Stimulated activated CD8-positive, alpha-beta memory T cell treated with anti-CD3 and anti-CD28 coated beads, Interleukin-15, amount 100 ng/mL, for 24 hours (primary cell): ENCODE results near the gene QSER1.
A peak's percentile ranks its signal among the peaks of the same experiment; 100 is the strongest.
"Not testable (repeated sequence)": the region's sequence is repeated elsewhere in the genome, so short reads cannot be mapped to it uniquely, and the experiment has no call there.

Experiments used
- DNase-seq: peaks from one replicate; pipeline ENCODE4 v3.0.0-alpha.2; 2020; ENCODE audit warnings: low read depth

The QSER1 gene

DNA sequence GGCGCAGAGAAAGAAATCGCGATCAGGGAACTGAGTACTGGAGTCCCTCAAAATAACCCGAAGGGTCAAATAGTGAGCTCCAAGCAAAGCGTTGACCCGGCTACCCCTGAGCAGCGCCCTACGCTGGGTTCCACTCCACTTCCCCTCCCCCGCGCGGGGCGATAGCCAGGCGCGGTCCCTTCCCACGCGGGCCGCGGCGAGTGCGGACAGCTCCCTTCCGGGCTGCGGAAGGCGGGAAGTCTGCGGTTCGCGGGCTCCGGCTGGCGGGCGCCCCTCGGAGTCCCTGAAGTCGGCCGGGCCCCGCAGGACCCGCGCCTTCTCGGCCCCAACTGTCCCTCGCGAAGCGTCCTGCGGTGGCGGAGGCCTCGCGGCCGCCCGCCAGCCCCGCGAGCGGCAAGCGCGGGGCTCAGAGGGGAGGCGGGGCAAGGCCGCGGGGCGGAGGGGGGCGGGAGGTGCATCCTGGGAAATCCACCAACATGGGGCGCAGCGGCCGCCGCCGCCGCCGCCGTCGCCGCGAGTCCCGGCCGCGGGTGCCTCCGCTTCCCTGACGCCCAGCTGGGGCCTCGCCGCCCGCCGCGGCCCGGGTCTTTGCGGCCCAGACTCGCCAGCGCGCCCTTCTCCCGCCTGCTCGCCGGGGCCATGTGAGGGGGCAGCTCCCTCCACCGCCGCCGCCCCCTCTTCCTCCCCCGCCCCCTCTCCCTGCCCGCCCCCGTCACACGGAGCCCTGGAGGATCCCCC, at the start of gene QSER1:
QSER1 (plus strand) TSS at position 457 of the 738 bp plus-strand sequence. CDS start 315 bp downstream, outside the sequence.
- peak; percentile 33 for DNase-seq

DNA sequence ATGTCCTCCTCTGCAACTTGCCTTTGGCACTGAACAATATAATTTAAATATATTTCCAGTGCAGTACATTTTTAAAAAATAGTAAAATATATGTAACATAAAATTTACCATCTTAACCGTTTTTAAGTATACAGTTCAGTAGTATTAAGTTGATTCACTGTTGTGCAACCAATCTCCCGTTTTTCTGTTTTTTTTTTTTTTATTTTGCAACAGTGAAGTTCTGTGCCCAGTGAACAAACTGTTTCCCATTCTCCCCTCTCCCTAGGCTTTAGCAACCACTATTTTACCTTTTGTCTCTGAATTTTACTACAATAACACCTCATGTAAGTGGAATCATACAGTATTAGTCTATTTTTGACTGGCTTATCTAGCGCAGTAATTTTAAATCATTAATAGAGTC, 49.1 kb upstream of the QSER1 start:
- DNase-seq = no peak

- no peak for DNase-seq
These were observed 45.1 kb upstream of the QSER1 start for GRCh38 chr11:32847511-32847910.

DNA sequence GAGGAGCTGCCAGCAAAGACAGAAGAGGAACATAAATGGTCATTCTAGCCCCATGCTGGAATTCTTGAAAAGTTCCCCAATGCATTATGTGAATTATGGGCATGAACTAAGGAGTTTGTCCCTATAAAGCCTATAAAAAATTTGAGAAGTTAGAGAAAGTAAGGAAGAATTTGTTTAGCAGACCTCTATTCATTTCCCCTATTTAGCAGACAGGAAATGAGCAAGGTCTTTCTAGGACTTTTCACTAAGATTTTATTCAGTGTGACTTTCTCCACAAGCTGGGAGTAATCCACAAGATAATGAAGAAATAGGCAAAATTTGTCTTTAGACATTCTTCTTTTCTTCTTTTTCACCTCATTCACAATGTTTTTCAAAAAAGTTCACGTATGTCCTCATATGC, 42.9 kb upstream of the QSER1 start:
- DNase-seq = no peak

GRCh38 chr11:32851251-32851650, 41.4 kb upstream of the QSER1 start:
- no peak for DNase-seq

DNA sequence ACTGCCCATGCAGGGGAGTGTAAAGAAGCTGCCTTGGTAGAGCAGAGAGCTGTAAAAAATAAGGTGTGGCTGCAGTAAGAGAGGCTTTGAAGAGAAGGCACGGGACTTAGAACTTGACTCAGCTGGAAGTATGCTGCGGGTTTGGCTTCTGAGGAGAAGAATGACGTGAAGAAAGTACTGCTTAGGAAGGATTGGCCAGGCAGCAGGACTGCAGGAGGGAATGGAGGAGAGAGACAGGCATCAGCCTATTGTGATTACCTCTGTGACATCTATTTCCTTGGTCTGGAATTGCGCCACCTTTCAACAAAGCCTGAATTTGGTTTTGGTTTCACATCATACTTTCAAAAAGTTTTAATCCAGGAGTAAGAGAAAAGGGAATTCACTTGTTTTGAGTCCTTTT, 40.4 kb upstream of the QSER1 start:
- no peak for DNase-seq

- DNase-seq = no peak
These were observed 37.0 kb upstream of the QSER1 start for GRCh38 chr11:32855601-32856000.

DNA sequence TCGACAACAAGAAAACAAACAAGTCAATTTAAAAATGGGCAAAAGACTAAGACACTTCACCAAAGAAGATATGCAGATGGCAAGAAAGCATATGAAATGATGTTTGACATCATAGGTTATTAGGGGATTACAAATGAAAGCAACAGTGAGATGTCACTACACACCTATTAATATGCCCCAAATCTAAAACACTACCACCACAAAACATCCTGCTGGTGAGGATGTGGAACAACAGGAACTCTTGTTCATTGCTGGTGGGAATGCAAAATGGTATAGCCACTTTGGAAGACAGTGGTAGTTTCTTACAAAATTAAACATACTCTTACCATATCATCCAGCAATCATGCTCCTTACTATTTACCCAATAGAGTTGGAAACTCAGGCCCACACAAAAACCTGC, 33.9 kb upstream of the QSER1 start:
- DNase-seq = no peak

DNA sequence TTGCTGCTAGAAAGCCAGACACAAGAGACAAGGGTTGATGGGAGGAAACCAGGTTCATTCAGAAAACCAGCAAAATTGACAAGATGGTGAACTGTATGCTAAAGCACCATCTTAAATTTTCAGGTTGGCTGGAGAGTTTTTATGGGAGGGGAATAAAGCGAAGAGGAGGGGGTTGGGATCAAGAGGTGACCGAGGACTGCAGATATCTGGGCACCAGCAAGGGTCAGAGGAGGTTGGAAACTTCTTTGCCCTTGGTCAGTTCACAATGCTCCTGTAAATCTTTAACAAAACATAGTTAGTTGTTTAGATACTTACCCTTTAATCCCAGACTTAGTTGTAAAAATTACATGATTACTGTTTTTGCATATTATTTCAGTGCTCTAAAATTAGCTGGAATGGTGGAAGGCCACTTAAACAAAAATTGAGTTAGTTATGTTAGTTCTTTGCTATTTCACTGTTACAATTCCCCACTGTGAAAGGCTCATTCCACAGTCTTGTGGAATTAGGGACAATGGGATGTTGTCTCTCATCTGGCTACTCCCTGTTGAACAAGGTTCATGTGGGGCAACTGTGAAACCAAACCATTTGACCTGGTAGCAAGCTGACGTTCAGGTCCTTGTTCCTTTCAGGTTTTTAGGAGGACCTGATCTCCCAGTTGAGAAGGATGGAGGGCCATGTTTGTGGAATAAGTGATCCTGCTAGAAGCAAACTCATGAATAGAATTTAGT, 30.6 kb upstream of the QSER1 start:
- no peak for DNase-seq

DNA sequence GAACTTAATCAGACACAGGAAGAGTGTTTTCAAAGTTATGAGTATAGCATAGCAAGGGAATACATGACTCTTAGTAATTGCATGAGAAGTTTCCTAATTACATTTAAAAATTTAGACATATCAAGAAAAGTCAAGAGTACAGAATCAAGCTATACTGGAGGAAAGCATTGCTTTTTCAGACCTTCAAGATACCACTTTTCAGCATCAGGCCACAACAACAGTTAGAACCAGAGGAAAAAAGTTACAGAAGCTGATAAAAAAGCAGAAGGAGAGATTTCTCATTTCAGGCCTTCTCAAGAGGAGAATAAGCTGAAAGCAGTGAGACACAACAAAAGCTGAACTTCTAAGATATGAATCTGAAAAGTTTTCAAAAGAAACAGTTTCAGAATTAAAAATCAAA, 28.1 kb upstream of the QSER1 start:
- DNase-seq = no peak

DNA sequence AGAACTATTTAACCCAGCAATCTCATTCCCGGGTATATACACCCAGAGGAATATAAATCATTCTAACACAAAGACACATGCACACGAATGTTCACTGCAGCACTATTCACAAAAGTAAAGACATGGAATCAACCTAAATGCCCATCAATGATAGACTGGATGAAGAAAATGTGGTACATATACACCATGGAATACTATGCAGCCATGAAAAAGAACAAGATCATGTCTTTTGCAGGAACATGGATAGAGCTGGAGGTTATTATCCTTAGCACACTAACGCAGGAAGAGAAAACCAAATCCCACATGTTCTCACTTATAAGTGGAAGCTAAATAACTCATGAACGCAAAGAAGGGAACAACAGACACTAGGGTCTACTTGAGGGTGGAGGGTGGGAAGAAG, 23.9 kb upstream of the QSER1 start:
- DNase-seq = not testable (repeated sequence)

- DNase-seq = no peak
These were observed 21.9 kb upstream of the QSER1 start for GRCh38 chr11:32870676-32871075.

GRCh38 chr11:32874132-32874531, 18.5 kb upstream of the QSER1 start:
- DNase-seq = no peak

GRCh38 chr11:32881286-32881685, 11.3 kb upstream of the QSER1 start:
- DNase-seq = no peak

DNA sequence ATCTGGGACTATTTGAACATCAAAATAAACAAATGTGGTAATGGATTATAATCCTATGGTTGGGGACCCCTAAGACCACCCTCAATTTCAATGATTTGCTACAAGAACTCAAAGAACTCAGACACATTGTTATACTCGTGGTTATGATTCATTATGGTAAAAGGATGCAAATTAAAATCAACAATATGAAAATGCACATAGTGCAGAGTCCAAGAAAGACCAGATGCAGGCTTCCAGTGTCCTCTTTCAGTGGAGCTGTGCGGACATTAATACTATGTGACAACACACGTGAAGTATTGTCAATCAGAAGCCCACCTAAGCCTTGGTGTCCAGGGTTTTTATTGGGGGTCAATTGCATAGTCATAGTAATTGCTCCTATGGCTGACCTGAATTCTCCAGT, 9.2 kb upstream of the QSER1 start:
- DNase-seq = no peak

GRCh38 chr11:32884023-32884422, 8.6 kb upstream of the QSER1 start:
- no peak for DNase-seq

DNA sequence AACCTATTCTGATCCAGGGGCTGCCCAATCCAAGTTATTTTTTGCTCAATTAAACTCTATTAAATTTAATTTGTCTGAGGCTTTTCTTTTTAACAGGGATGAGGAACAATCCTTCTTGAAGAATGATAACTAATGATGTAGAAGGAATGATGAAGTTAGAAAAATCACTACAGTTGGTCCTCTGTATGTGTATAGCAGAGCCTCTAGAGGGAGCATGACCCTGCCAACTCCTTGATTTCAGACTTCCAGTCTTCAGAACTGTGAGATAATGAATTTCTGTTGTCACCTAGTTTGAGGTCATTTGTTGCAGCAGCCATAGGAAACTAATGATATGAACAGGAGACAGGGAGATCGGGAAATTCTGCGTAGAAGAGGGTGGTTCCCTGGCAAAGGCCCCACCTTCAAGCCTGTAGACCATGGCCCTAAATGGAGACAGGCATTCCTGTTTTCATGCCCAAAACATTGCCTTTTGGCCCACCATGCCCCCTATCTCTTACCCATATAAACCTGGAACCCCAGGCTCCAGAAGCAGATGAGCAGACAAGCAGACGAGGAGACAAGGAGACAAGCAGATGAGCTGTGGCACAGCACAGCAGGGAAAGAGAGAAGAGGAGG, 7.7 kb upstream of the QSER1 start:
- DNase-seq = no peak

DNA sequence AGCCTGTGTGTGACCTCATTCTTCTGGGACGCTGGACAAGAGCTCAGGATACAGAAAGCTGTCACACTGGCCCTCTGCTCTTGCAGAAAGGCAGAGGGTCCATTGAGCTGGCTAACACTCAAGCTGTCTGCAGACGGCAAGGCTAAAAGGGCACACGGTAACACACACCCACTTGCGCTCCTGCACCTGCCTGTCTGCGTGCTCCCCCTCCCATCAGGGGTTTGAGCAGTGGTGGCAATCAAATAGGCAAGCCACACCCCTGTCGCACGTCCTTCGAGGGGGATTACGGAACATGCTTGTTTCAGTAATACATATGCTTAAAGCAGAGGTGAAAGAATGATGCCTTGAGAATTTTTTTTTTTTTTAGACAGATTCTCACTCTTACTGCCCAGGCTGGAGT, 7.1 kb upstream of the QSER1 start:
- DNase-seq = no peak

DNA sequence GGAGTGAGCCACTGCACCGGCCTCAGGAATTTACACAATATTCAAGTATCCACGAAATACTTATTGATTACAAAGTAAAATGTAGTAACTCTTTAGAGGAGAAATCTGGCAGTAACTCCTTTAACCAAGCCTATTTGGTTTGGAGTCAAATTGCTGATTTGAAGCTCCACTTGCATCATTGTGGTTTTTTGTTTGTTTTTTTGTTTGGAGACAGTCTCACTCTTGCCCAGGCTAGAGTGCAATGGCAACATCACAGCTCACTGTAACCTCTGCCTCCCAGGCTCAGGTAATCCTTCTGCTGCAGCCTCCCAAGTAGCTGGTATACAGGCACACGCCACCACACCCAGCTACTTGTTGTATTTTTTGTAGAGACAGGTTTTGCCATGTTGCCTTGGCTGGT, 6.4 kb upstream of the QSER1 start:
- no peak for DNase-seq

- not testable (repeated sequence) for DNase-seq
These were observed 4.8 kb upstream of the QSER1 start for GRCh38 chr11:32887707-32888383.

GRCh38 chr11:32888384-32888710, 4.3 kb upstream of the QSER1 start:
- not testable (repeated sequence) for DNase-seq

GRCh38 chr11:32888805-32889204, 3.8 kb upstream of the QSER1 start:
- DNase-seq = no peak
